Hematopoietic multipotent progenitor cell (in vitro differentiated cells): ENCODE measurements around the gene UBN1. TPM values are rescaled to one million over a fixed set of nuclear protein-coding genes. Genes with fewer than 3 reads are reported as not detected.

Source experiments
- DNase-seq, 3 donors: peaks; one replicate each; pipeline ENCODE4 v3.0.0-alpha.2; 2011 to 2015; ENCODE audit warnings: low read depth in 2 of 3, low spot score in 2 of 3
- total RNA-seq: library from RNA; depleted of rRNA; stranded (reverse); fragments of >200 nt; gene quantifications from one replicate; pipeline ENCODE4 v1.2.3, GENCODE V29; 2012

UBN1 gene
- total RNA-seq, 1 donor, result 30.4 TPM

GRCh38 chr16:4814542-4815173 is 32.6 kb upstream of the UBN1 start:
- DNase-seq, result no peak

- DNase-seq, result no peak
Measured at GRCh38 chr16:4820652-4821051, 26.6 kb upstream of the UBN1 start.

DNA sequence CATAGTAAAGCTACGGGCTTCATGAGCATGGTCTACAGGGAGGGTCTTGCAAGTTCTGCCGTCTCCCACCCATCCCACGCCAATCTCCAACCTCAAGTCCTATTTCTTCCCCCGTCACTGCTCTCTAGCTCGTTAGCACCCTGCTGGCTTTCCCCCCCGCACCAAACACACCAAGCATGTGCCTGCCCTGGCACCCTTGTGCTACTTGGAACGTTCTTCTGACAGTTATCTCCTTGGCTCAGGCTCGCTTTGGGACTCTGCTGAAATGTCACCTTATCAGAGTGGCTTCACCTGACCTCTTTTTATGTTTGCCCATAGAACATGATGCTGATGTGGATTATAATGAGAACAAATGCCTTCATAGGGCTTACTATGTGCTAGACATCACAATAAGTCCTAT is 22.1 kb upstream of the UBN1 start:
- DNase-seq, result no peak

- DNase-seq, result no peak
Measured at GRCh38 chr16:4826526-4826925, 20.8 kb upstream of the UBN1 start.

- DNase-seq, result no peak
Measured at GRCh38 chr16:4826980-4827379, 20.3 kb upstream of the UBN1 start.

GRCh38 chr16:4828567-4829321 is 18.5 kb upstream of the UBN1 start:
- DNase-seq, result no peak

GRCh38 chr16:4830408-4830807 is 16.9 kb upstream of the UBN1 start:
- DNase-seq, result no peak

GRCh38 chr16:4831616-4832015 is 15.7 kb upstream of the UBN1 start:
- no peak for DNase-seq

DNA sequence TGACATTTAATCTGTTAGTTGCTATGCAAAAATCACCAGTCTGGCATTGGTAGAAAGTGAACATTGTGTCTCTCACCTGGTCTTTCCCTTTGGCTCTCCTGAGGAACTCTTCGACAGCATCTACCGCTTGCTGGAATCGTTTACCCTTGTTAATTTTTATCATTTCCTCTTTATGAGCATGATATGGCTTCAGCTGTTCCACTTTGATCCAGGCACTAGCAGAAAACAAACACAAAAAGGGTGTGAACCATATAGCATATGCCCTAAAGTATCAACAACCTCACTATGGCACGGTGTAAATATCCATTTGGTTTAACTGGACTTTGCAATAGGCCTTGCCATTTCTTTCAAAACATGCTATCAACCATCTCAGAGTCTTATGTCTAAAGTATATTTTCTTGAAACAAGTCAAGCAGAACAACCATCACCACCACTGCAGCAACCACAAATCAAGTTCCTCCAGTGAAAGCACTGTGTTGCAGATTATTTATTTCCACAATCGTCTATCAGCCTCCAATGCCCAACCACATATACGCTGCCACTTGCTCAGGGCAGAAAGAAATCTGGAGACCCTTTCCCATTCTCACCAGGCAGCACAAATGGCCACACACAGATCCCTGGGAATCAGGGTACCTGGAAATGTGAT is 14.5 kb upstream of the UBN1 start:
- no peak for DNase-seq

DNA sequence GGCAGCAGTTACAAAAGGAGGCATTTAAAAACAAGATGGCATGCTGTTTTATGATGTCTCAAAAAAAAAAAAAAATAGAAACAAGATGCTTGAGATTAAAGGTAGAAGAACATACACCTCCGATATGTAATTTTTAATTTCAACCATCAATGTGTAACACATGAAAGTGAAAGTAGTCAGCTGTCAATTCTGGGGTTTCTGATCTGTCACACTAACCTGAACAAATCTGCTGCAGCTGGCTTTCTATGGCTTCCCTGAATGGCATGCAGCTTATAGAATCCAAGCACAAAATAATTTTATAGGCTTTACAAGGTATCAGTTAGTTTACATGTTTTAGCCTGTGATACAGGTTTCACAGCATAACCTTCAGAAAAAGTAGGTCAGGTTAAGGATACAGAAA is 13.7 kb upstream of the UBN1 start:
- no peak for DNase-seq

DNA sequence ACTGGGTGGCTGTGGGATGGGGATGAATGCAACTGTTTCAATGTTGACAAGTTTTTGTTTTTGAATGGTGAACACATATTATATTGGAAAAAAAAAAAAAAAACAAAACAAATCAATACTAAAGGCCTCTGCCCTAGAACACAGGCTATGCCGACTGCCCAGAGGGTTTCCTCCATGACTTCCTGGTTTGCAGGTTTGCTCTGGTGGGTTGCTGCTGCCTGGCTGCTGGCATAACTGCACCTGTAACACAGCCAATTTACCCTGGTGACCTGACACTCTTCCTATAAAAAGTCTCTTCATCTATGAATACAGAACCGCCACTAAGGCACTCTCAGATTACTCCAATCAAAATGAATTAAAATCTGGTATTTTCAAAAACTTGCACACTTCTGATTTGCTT is 10.6 kb upstream of the UBN1 start:
- no peak for DNase-seq

- no peak for DNase-seq
Measured at GRCh38 chr16:4837733-4838501, 9.4 kb upstream of the UBN1 start.

GRCh38 chr16:4839942-4840341 is 7.3 kb upstream of the UBN1 start:
- no peak for DNase-seq

GRCh38 chr16:4840984-4841383 is 6.3 kb upstream of the UBN1 start:
- DNase-seq, result no peak

DNA sequence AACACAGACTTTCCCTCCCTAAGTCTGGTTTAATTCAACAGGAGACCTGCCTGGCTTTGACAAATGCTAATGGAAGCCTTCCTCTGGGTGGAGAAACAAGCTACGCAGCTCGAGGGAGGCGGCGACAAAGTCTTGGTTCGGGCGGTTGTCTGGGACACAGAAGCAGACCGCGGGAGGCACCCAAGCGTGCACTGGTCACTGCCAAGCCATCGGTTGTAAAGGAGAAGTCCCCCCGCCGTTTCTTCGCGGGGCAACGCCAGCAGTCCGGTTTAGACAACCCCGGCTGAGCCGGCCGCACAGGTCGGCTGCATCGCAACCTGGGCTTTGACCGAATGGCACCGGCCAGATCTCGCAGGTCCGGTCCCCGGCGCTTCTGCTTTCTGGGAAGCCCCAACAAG is 779 bp upstream of the UBN1 start:
- peak; percentile 6 to 57 (median 50) for DNase-seq

DNA sequence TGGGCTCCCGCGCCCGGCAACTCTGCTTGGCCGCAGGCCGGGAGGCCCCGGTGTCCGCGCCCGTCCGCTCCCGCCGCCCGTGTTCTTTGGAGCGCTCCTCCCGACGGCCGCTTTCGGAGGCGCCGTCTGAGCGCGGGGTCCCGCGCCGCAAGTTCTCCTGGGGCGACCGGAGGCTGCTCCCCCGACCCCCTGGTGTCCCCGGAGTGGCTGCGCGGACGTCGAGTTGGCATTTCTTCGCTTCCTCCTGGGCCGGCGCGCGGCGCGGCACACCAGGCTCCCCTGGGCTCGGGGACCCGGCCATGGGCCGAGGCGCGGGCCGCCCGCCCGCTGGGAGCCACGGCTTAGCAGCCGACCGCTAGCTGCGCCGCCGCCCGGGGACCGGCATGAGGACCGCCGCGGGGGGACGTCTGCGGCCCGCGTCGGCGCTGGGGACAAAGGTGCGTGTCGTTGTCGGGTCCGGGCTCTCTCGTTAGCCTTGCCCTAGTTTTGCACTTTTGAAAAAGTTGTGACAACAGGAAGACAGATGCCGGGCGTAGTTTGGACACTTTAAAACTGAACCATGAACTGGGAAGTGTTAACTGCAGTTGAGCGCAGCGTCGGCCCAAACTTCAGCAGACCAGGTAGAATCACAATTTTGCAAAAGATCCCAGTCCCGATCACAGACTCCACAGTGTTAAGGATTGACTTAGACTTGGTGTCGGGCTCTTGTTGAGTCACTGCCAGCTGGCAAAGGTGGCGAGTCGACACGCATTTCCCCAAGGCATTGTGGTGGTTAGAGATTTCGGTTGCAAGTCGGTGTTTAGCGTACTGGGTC is 700 bp downstream of the UBN1 start:
- DNase-seq, result peak; percentile 29 to 38 (median 37)

- no peak for DNase-seq
Measured at GRCh38 chr16:4850211-4850610, 2.9 kb downstream of the UBN1 start.

GRCh38 chr16:4852221-4852872 is 5.1 kb downstream of the UBN1 start:
- DNase-seq, result no peak

DNA sequence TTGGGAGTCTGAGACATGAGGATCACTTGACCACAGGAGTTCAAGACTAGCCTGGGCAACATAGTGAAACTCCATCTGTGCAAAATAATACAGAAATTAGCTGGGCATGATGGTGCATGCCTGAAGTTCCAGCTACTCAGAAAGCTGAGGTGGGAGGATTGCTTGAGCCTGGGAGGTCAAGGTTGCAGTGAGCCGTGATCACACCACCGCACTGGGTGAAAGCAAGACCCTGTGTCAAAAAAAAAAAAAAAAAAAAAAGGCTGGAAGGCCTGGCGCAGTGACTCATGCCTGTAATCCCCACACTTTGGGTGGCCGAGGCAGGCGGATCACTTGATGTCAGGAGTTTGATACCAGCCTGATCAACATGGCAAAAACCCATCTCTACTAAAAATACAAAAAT is 8.1 kb downstream of the UBN1 start:
- no peak for DNase-seq

- no peak for DNase-seq
Measured at GRCh38 chr16:4855804-4856203, 8.5 kb downstream of the UBN1 start.
